ENCODE measurements around the gene ECE1. TPM values are rescaled to one million over a fixed set of nuclear protein-coding genes. Genes with fewer than 3 reads are reported as not detected.
A peak's percentile ranks its signal among the peaks of the same experiment; 100 is the strongest.
"Not testable (repeated sequence)": the region's sequence is repeated elsewhere in the genome, so short reads cannot be mapped to it uniquely, and the experiment has no call there.

Gene ECE1
- total RNA-seq, 5 donors from 2014 or later (not counting 1 experiment from before 2014, with no cell fraction given) = 81.0 to 94.5 (median 87.1) TPM

- CTCF ChIA-PET = interaction anchor here (0.7 to 1.6 kb wide), 4 partner anchors 8 to 33 kb away, joined by 3 to 5 read pairs (median 4); no protein-coding TSS in a partner anchor
- H3K27ac Mint-ChIP-seq = peak overlapping the region; percentile 92
- H3K36me3 Mint-ChIP-seq = peaks cover 13% of the 10 kb centered on the region
- Histone ChIP-seq H3K9me3 (no peaks in the 10 kb centered on the region), H3K4me3 (ENCODE audit: control insufficient read depth in 1 of 2, extremely low read depth in 1 of 2, low read length in 1 of 2) (no peak overlapping the region), H3K36me3 (ENCODE audit: control insufficient read depth in 2 of 2, extremely low read depth in 1 of 2, insufficient read depth in 1 of 2, low read length in 1 of 2) (peaks cover 4 to 13% of the 10 kb centered on the region in 2 donors), H3K27ac (ENCODE audit: low read length) (no peak overlapping the region), H3K4me1 (ENCODE audit: control insufficient read depth in 1 of 2, extremely low read depth in 1 of 2, insufficient read depth in 2 of 2, low read length in 2 of 2) (peaks cover 18 to 57% of the 10 kb centered on the region in 2 experiments), H3K27me3 (replicated peaks in 1 of 2; ENCODE audit: control insufficient read depth in 2 of 2, extremely low read depth in 1 of 2, insufficient read depth in 2 of 2, low read length in 1 of 2) (no peaks in the 10 kb centered on the region)
- peaks cover 47 to 63% (median 59%) of the 10 kb centered on the region in 3 donors for H3K4me1 Mint-ChIP-seq
- 95% methylated on average over 7 of the region's 8 CpGs for WGBS (ENCODE audit: insufficient coverage)
- no peaks in the 10 kb centered on the region for H3K9me3 Mint-ChIP-seq
- DNase-seq = no peak
- peak overlapping the region; percentile 86 to 90 (median 90) for H3K4me3 Mint-ChIP-seq
- POLR2A ChIA-PET = no interaction called here
- no peaks in the 10 kb centered on the region for H3K27me3 Mint-ChIP-seq
- no peak for ATAC-seq (replicated peaks in 1 of 4)
These were observed 2.3 kb downstream of the ECE1 start for GRCh38 chr1:21287905-21288514.

- H3K27ac ChIP-seq (ENCODE audit: low read length); H3K4me3 Mint-ChIP-seq; CTCF ChIA-PET; H3K9me3 ChIP-seq; ATAC-seq (replicated peaks in 1 of 4); H3K27ac Mint-ChIP-seq; H3K27me3 Mint-ChIP-seq; H3K4me3 ChIP-seq (ENCODE audit: control insufficient read depth in 1 of 2, extremely low read depth in 1 of 2, low read length in 1 of 2); POLR2A ChIA-PET; H3K9me3 Mint-ChIP-seq; H3K27me3 ChIP-seq (replicated peaks in 1 of 2; ENCODE audit: control insufficient read depth in 2 of 2, extremely low read depth in 1 of 2, insufficient read depth in 2 of 2, low read length in 1 of 2); DNase-seq: not testable (repeated sequence)
- H3K36me3 ChIP-seq (ENCODE audit: control insufficient read depth in 2 of 2, extremely low read depth in 1 of 2, insufficient read depth in 1 of 2, low read length in 1 of 2) = peaks cover 4 to 13% of the 10 kb centered on the region in 2 donors
- peaks cover 6 to 50% of the 10 kb centered on the region in 2 experiments for H3K4me1 ChIP-seq (ENCODE audit: control insufficient read depth in 1 of 2, extremely low read depth in 1 of 2, insufficient read depth in 2 of 2, low read length in 2 of 2)
- Mint-ChIP-seq H3K36me3 (peaks cover 21% of the 10 kb centered on the region), H3K4me1 (peaks cover 44 to 55% (median 50%) of the 10 kb centered on the region in 3 donors)
- 96% methylated on average over 3 of the region's 6 CpGs for WGBS (ENCODE audit: insufficient coverage)
These were observed 4.9 kb downstream of the ECE1 start for GRCh38 chr1:21285386-21285785.

GRCh38 chr1:21285055-21285372, 5.2 kb downstream of the ECE1 start:
- no peak for DNase-seq
- Mint-ChIP-seq H3K27me3 (no peaks in the 10 kb centered on the region), H3K27ac (no peak overlapping the region)

GRCh38 chr1:21284206-21285054, 5.8 kb downstream of the ECE1 start:
- ChIA-PET POLR2A (no interaction called here), CTCF (no interaction called here)
- Mint-ChIP-seq H3K4me3 (peak overlapping the region in 1 of 3 donors; percentile 6), H3K4me1 (peaks cover 54 to 61% (median 56%) of the 10 kb centered on the region in 3 donors), H3K27ac (peak overlapping the region; percentile 44 to 55), H3K36me3 (peaks cover 25% of the 10 kb centered on the region), H3K27me3 (no peaks in the 10 kb centered on the region), H3K9me3 (no peaks in the 10 kb centered on the region)
- WGBS (ENCODE audit: insufficient coverage) = 94% methylated on average over 12 of the region's 17 CpGs
- H3K4me1 ChIP-seq (ENCODE audit: control insufficient read depth in 1 of 2, extremely low read depth in 1 of 2, insufficient read depth in 2 of 2, low read length in 2 of 2) = peaks cover 15 to 55% of the 10 kb centered on the region in 2 experiments
- DNase-seq = peak in 1 of 35 experiments; percentile 22
- H3K4me3 ChIP-seq (ENCODE audit: control insufficient read depth in 1 of 2, extremely low read depth in 1 of 2, low read length in 1 of 2) = no peak overlapping the region
- no peaks in the 10 kb centered on the region for H3K9me3 ChIP-seq
- H3K27ac ChIP-seq (ENCODE audit: low read length) = no peak overlapping the region
- no peaks in the 10 kb centered on the region for H3K27me3 ChIP-seq (replicated peaks in 1 of 2; ENCODE audit: control insufficient read depth in 2 of 2, extremely low read depth in 1 of 2, insufficient read depth in 2 of 2, low read length in 1 of 2)
- no peak for ATAC-seq (replicated peaks in 1 of 4)
- peaks cover 4 to 13% of the 10 kb centered on the region in 2 donors for H3K36me3 ChIP-seq (ENCODE audit: control insufficient read depth in 2 of 2, extremely low read depth in 1 of 2, insufficient read depth in 1 of 2, low read length in 1 of 2)

More at GRCh38 chr1:21285055-21285372, 5.2 kb downstream of the ECE1 start:
- H3K4me1 ChIP-seq (ENCODE audit: control insufficient read depth in 1 of 2, extremely low read depth in 1 of 2, insufficient read depth in 2 of 2, low read length in 2 of 2) = peaks cover 10 to 53% of the 10 kb centered on the region in 2 experiments
- H3K36me3 ChIP-seq (ENCODE audit: control insufficient read depth in 2 of 2, extremely low read depth in 1 of 2, insufficient read depth in 1 of 2, low read length in 1 of 2) = peaks cover 4 to 13% of the 10 kb centered on the region in 2 donors
- POLR2A ChIA-PET = no interaction called here
- no peak for ATAC-seq (replicated peaks in 1 of 4)
- no peaks in the 10 kb centered on the region for H3K27me3 ChIP-seq (replicated peaks in 1 of 2; ENCODE audit: control insufficient read depth in 2 of 2, extremely low read depth in 1 of 2, insufficient read depth in 2 of 2, low read length in 1 of 2)
- no peaks in the 10 kb centered on the region for H3K9me3 ChIP-seq
- H3K9me3 Mint-ChIP-seq = no peaks in the 10 kb centered on the region
- WGBS (ENCODE audit: insufficient coverage) = no CpG with 5 or more reads among the region's 2 CpGs
- H3K4me1 Mint-ChIP-seq = peaks cover 48 to 59% (median 53%) of the 10 kb centered on the region in 3 donors
- CTCF ChIA-PET = no interaction called here
- peaks cover 25% of the 10 kb centered on the region for H3K36me3 Mint-ChIP-seq
- H3K27ac ChIP-seq (ENCODE audit: low read length) = no peak overlapping the region
- no peak overlapping the region for H3K4me3 ChIP-seq (ENCODE audit: control insufficient read depth in 1 of 2, extremely low read depth in 1 of 2, low read length in 1 of 2)
- H3K4me3 Mint-ChIP-seq = no peak overlapping the region

- Mint-ChIP-seq H3K4me3 (no peak overlapping the region), H3K4me1 (peaks cover 57 to 61% (median 58%) of the 10 kb centered on the region in 3 donors), H3K27me3 (no peaks in the 10 kb centered on the region), H3K27ac (peak overlapping the region in 1 of 2 donors; percentile 52), H3K9me3 (no peaks in the 10 kb centered on the region), H3K36me3 (peaks cover 25% of the 10 kb centered on the region)
- CTCF ChIA-PET = no interaction called here
- Histone ChIP-seq H3K36me3 (ENCODE audit: control insufficient read depth in 2 of 2, extremely low read depth in 1 of 2, insufficient read depth in 1 of 2, low read length in 1 of 2) (peaks cover 9 to 16% of the 10 kb centered on the region in 2 donors), H3K9me3 (no peaks in the 10 kb centered on the region), H3K27ac (ENCODE audit: low read length) (no peak overlapping the region), H3K4me3 (ENCODE audit: control insufficient read depth in 1 of 2, extremely low read depth in 1 of 2, low read length in 1 of 2) (no peak overlapping the region), H3K4me1 (ENCODE audit: control insufficient read depth in 1 of 2, extremely low read depth in 1 of 2, insufficient read depth in 2 of 2, low read length in 2 of 2) (peaks cover 15 to 55% of the 10 kb centered on the region in 2 experiments), H3K27me3 (replicated peaks in 1 of 2; ENCODE audit: control insufficient read depth in 2 of 2, extremely low read depth in 1 of 2, insufficient read depth in 2 of 2, low read length in 1 of 2) (no peaks in the 10 kb centered on the region)
- no peak for ATAC-seq (replicated peaks in 1 of 4)
- POLR2A ChIA-PET = no interaction called here
- WGBS (ENCODE audit: insufficient coverage) = 100% methylated on average over 2 of the region's 7 CpGs
- DNase-seq = no peak
These were observed 6.7 kb downstream of the ECE1 start for GRCh38 chr1:21283524-21283923.

- 100% methylated on average over 2 of the region's 4 CpGs for WGBS (ENCODE audit: insufficient coverage)
- H3K27me3 Mint-ChIP-seq; DNase-seq; H3K4me3 Mint-ChIP-seq; H3K4me3 ChIP-seq (ENCODE audit: control insufficient read depth in 1 of 2, extremely low read depth in 1 of 2, low read length in 1 of 2); ATAC-seq (replicated peaks in 1 of 4); H3K27ac ChIP-seq (ENCODE audit: low read length); H3K9me3 Mint-ChIP-seq; H3K27me3 ChIP-seq (replicated peaks in 1 of 2; ENCODE audit: control insufficient read depth in 2 of 2, extremely low read depth in 1 of 2, insufficient read depth in 2 of 2, low read length in 1 of 2); POLR2A ChIA-PET; H3K9me3 ChIP-seq: not testable (repeated sequence)
- H3K36me3 Mint-ChIP-seq = peaks cover 34% of the 10 kb centered on the region
- peak overlapping the region; percentile 23 to 98 for H3K27ac Mint-ChIP-seq
- H3K4me1 ChIP-seq (ENCODE audit: control insufficient read depth in 1 of 2, extremely low read depth in 1 of 2, insufficient read depth in 2 of 2, low read length in 2 of 2) = peaks cover 15 to 54% of the 10 kb centered on the region in 2 experiments
- peaks cover 9 to 29% of the 10 kb centered on the region in 2 donors for H3K36me3 ChIP-seq (ENCODE audit: control insufficient read depth in 2 of 2, extremely low read depth in 1 of 2, insufficient read depth in 1 of 2, low read length in 1 of 2)
- CTCF ChIA-PET = interaction anchor here in 1 of 2 donors (0.7 kb wide), 1 partner anchor 1337 kb away, joined by 3 read pairs; no protein-coding TSS in a partner anchor
- peaks cover 52 to 64% (median 54%) of the 10 kb centered on the region in 3 donors for H3K4me1 Mint-ChIP-seq
These were observed 8.2 kb downstream of the ECE1 start for GRCh38 chr1:21282020-21282419.

All from T-cell (primary cell).